GM18507 (cell line): ENCODE measurements around the gene SLC1A7.

Source experiments
- DNase-seq: peaks from one replicate; pipeline ENCODE4 v3.0.0; 2011; ENCODE audit warnings: low read depth; ENCODE audit not compliant: insufficient read length; ENCODE audit errors: extremely low spot score
- FAIRE-seq: peaks from 2 replicates; lab custom pipeline; 2011; peaks lifted over from hg19 to GRCh38; lab: Jason Lieb, UNC

SLC1A7 gene

DNA sequence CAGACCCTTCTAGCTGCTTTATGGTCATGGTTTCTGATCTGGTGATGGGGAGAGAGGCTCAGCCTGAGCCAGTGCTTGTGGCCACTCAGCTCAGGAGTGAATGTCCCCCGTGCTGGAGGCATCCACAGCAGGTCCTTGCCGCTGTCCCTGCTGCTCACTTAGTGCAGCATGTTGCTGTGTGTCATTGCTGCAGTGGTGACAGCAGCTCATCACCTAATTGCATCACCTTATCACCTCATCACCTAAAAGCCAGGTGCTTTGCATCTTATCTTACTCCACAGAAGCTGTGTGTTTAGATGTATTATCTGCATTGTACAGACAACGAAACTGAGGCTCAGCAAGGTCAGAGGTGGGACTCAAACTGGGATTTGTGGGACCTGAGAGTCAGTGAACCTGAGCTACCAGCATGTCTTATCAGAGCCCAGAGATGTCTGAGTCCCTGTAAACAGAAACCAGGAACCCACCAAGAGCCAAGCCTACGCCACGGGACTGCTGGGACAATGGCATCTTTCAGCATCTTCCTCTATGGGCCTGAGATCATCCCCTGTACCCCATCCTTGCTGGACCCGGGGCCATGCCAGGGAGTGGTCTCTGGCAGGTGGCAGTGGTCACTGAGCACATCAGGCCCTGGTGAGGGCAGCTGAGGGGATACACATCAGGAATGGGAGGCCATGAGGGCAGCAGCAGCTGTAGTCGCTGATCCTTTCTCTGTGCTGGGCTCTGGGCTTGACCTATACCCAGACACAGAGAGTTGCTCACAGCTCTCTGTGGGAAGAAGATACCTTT is 73.9 kb downstream of the SLC1A7 start:
- DNase-seq (no peak), FAIRE-seq (no peak)

GRCh38 chr1:53067886-53068285 is 74.6 kb downstream of the SLC1A7 start:
- DNase-seq (no peak), FAIRE-seq (no peak)

DNA sequence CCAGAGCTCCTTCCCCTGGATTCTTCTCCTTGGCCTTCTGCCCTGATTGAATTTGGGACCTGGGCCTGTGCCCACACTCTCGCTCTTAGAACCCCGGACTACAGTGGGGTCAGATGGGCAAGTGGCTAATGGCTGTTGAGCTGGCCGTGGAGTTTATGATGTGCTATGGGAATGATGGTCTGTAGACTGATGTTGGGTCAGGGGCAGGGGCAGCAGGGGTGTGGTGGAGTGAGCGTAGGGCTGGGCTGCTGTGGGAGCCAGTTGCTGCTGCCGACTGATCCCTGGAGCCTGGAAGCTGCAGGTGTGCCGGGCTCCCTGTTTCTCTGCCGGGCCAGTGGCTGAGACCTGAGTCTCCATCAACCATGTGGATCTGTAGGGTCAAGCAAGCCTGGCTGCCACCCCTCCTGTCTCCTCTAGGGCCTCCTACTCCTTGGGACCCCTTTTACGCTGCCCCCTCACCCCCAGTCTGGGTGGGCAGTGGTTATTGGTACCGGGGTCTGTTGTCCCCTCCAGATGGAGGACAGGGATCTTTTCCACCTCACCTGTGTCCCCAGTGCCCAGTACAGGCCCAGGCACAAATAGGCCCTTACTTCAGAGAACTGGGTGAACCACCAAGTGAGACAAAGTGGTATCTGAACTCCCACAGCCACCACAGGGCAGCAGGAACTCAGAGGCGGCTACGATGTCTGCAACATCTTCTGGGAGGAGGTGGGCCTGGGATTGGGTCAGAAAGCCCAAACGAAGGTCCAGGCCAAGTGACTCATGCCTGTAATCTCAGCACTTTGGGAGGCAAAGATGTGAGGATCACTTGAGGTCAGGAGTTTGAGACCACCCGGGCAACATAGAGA is 75.3 kb downstream of the SLC1A7 start:
- FAIRE-seq, result no peak
- DNase-seq, result no peak

- FAIRE-seq, result no peak
These were observed 76.0 kb downstream of the SLC1A7 start for GRCh38 chr1:53066488-53066887.

DNA sequence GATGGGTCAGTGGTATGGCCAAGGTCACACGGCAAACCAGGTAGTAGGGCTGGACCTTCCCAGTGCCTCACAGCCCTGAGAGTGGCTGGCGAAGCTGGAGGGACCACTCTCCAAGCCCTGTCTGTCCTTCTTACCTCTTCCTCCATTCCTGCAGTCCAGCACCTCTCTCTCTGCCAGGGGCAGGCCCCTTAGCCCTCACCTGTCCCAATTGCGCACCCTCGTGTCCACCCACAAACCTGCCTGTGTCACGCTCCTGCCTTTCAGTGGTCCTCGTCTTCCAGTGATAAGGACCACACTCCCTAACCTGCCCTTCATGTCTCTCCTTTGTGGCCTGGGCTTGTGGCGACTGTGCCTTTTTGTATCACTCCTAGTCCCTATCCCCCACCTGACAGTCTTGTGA is 77.0 kb downstream of the SLC1A7 start:
- FAIRE-seq (no peak), DNase-seq (no peak)

More at GRCh38 chr1:53066488-53066887, 76.0 kb downstream of the SLC1A7 start:
- DNase-seq, result no peak

- no peak for DNase-seq
- FAIRE-seq, result no peak
These were observed 78.5 kb downstream of the SLC1A7 start for GRCh38 chr1:53063744-53064515.

DNA sequence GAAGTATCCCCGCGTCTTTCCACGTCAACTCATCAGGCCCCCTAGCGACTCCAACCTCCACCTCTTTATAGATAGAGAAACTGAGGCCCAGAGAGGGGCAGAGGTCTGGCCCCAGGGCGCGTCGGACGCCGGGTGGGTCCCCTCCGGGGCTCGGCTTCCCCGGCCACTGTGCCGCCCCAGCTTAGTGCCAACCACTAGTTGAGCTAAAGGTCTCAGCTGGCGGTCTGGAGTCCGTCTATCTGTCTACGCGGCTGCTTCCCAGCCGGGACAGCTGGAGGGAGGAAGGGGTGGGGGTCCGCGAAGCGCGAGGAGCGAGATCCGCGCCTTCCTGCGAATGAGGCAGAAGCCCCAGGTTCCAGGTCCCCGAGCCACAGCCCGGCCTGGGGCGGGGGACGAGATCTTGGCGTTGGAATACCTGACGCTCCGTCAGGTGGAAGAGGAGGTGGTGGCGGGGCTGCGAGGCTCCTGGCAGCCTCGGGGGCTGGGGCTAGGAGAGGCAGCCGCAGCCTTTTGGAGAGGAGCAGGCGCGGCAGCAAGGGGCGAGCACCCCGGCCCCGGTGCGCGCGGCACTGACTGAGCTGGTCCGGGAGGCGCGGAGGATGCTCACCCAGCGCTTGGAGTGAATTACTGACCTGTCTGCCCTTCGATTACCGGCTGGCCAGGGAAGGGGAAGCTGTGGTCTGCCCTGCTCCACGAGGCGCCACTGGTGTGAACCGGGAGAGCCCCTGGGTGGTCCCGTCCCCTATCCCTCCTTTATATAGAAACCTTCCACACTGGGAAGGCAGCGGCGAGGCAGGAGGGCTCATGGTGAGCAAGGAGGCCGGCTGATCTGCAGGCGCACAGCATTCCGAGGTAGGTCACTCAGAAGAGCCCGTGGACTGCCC is 79.5 kb downstream of the SLC1A7 start:
- FAIRE-seq (no peak), DNase-seq (no peak)

DNA sequence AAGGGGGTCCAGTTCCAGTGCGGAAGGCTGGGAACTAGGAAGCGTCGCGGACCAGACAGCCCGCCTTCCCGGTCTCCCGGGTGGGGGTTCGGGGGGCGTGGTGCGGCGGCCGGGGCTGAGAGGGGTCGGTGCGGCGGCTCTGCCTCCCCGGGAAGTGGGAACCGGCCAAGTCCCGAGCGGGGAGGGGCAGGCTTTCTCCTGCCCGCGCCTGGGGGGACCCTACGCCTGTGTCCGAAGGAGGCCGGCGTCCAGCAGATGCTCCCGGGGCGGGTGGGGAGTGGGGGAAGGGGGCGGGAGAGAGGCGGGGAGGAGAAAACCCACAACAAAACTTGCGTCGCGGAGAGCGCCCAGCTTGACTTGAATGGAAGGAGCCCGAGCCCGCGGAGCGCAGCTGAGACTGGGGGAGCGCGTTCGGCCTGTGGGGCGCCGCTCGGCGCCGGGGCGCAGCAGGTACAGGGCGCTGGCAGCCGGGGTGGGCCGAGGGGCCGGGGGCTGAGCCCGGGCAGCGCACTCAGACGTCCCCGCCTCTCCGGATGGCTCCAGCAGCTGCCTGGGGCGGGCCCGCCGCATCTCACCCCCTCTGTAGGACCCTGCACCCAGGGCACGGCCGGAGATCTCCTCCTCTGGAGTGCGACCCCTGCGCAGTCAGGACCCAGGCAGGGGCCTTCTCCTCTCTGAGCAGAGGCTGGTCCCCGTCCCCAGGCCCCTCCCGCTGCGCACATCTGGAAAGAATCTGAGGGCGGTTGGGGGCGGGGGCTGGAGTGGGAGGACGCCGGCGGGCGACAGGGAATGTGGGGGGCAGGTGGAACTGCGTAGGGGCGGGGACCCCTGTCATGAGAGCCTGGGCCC is 80.4 kb downstream of the SLC1A7 start, which contains the start of gene PODN:
Gene PODN, plus strand, starts transcription at position 355 of the 849 bp plus-strand sequence. CDS start 7,643 bp downstream, outside the sequence.
- FAIRE-seq, result no peak

GRCh38 chr1:53061123-53061858 is 81.1 kb downstream of the SLC1A7 start:
- DNase-seq, result no peak
- no peak for FAIRE-seq

More for the DNA sequence above, 80.4 kb downstream of the SLC1A7 start, which contains the start of gene PODN:
- no peak for DNase-seq

DNA sequence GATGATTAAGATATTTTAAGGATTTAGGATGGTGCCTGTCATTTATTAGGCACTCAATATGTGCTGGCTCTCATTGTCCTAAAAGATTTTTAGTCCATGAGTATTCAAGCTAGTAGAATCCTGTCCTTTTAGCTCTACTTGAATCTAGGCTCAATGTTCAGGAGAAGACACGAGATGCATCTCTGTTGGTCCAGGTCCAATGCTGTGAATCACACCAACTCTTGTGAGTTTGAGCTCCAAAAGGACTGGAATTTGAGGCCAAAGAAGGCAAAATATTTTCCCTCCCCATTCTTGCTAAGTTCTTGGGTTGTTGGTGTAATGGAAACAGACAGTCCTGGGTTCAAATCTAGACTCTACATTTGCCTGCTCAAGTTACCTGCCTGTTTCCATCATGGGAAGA is 81.9 kb downstream of the SLC1A7 start:
- DNase-seq (no peak), FAIRE-seq (no peak)

- no peak for FAIRE-seq
- no peak for DNase-seq
These were observed 85.3 kb downstream of the SLC1A7 start for GRCh38 chr1:53057127-53057526.

DNA sequence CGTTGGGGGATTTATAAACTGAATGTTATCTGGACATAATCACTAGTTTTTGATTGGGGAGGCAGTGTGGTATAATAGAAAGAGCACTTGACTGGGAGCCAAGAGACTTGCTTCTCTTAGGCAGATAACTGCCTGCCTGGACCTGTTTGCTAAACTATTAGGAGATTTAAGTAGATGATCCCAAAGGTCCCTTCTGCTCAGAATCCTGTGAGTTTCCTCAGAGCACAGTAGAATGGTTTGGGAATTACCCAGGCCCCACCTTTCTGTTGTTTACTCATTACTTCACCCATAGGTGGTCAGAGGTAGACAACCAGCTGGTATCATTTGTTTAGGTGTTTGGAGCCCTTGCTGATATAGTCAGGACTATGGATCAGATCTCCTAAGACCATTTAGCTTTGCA is 90.8 kb downstream of the SLC1A7 start:
- no peak for DNase-seq
- no peak for FAIRE-seq

- no peak for FAIRE-seq
These were observed 92.1 kb downstream of the SLC1A7 start for GRCh38 chr1:53050310-53050709.

GRCh38 chr1:53049574-53049967 is 92.9 kb downstream of the SLC1A7 start:
- no peak for FAIRE-seq
- no peak for DNase-seq

More at GRCh38 chr1:53050310-53050709, 92.1 kb downstream of the SLC1A7 start:
- no peak for DNase-seq

DNA sequence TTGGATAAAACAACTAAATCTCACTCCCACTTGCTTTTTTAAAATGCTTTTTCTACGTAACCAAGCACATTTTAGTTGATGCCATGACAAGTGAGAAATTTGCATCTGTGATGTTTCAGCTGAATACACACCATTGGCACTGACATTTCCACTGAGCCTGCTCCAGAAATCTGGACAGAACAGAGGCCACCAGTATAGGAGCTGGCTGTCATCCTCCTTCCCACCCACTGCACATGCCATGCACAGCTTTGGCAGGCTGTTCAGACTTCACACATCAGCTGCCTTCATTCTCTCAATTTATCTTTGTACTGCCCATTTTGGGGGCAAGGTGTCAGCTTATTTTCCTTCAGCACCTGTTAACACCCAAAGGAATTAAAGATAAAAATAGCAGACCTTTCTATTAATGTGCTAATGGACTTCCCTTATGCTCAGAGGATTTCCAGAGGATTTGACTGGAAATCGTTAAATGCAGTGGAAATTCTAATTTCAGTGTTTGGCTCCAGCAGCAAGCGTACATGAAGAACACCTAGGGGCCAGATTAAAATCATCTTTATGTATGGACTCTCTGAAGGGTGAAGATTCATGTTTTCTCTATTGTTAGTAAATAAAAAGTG is 93.4 kb downstream of the SLC1A7 start:
- DNase-seq (no peak), FAIRE-seq (no peak)

GRCh38 chr1:53047737-53048736 is 94.4 kb downstream of the SLC1A7 start:
- FAIRE-seq (no peak), DNase-seq (no peak)
